ENCODE measurements around the gene FDX2.

Gene FDX2

DNA sequence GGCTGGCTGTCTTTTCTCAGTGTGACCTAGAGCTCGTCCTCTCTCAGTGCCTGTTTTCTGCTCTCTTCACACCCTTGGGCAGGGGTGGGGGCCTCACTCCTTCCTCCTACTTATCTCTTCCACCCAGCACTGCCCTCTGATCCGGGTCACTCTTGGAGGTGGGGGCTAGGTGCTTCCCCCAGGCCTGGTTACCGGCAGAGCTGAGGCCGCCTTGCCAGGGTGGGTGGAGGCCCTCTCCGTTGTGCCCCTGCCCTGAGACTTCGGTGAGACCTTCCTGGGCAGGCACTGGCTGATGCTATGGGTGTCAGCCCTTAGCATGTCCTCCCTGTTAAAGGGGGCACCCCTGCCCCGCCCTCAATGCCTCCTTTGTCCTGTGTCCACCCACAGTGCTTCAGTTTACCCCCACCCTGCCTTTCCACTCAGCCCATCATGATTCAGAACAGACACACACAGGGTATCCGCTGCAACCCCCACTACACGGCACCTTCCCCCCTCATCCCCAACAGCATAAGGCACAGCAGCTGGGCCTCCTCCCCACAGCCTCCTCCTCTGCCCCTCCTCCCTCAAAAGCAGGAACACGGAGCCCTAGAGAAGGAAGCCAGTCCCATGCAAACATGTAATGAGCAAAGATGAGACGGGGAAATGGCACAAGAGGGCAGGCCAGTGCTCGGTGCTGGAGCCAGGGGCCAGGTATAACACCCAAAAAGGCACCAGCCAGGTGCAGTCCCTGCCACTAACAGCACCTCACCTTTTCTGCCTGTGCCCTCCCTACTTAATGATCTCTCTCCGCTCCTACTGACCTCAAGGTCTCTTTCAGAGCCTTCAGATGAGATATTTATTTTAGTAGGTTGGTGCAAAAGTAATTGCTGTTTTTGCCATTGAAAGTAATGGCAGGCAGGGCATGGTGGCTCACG lies 16.0 kb downstream of the FDX2 start:
- peak; percentile 94 for DNase-seq (ENCODE audit: low read depth)

DNA sequence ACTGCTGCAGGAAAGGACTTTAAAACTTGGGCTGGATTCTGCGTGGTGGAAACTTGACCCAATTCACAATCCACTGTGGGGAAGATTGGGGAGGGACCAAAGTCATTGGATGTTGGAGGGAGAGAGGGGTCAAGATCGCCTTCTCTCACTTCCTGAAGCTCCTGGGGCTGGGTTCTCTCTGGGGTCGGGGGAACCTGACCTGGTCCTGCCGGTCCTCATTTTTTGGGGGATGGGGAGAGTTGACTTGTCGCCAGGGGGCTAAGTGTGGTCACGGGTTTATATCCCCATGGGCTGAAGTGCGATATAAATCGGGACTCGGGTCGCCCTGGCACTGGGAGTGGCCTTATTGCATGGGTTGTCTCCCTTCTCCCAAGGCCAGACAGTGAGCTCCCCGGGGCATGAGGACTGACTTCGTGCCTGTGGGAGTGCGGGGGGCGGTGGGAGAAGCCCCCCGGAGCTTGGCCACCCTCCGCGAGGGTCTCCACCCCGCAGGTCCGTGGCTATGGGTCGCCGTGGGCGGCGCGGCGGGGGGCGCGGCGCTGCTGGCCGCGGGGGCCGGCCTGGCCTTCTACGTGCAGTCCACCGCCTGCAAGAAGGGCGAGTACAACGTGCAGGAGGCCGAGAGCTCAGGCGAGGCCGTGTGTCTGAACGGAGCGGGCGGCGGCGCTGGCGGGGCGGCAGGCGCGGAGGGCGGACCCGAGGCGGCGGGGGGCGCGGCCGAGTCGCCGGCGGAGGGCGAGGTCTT lies 19.8 kb downstream of the FDX2 start:
- DNase-seq (ENCODE audit: low read depth): no peak

DNA sequence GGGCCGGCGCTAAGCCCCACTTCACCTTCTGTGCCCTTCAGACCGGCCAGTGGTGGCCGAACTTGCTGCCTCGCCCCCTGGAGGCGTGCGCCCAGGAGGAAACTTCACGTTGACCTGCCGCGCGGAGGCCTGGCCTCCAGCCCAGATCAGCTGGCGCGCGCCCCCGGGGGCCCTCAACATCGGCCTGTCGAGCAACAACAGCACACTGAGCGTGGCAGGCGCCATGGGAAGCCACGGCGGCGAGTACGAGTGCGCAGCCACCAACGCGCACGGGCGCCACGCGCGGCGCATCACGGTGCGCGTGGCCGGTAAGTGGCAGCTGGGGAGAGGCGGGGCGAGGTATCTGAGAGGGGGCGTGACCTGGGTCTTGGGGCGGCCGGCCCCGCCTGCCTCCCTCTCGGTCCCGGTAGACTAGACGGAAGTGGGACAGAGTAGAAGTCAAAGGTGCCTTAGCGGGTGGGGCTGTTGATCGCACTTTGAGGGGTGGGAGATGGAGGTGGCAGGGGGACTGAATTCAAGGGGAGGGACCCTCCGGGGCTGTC lies 20.4 kb downstream of the FDX2 start:
- DNase-seq (ENCODE audit: low read depth): no peak

DNA sequence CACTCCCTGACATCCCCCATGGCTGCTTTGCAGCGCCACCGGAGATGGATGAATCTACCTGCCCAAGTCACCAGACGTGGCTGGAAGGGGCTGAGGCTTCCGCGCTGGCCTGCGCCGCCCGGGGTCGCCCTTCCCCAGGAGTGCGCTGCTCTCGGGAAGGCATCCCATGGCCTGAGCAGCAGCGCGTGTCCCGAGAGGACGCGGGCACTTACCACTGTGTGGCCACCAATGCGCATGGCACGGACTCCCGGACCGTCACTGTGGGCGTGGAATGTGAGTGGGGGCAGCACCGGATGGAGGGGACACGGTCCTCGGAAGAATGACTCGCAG lies 21.5 kb downstream of the FDX2 start:
- DNase-seq (ENCODE audit: low read depth): no peak

DNA sequence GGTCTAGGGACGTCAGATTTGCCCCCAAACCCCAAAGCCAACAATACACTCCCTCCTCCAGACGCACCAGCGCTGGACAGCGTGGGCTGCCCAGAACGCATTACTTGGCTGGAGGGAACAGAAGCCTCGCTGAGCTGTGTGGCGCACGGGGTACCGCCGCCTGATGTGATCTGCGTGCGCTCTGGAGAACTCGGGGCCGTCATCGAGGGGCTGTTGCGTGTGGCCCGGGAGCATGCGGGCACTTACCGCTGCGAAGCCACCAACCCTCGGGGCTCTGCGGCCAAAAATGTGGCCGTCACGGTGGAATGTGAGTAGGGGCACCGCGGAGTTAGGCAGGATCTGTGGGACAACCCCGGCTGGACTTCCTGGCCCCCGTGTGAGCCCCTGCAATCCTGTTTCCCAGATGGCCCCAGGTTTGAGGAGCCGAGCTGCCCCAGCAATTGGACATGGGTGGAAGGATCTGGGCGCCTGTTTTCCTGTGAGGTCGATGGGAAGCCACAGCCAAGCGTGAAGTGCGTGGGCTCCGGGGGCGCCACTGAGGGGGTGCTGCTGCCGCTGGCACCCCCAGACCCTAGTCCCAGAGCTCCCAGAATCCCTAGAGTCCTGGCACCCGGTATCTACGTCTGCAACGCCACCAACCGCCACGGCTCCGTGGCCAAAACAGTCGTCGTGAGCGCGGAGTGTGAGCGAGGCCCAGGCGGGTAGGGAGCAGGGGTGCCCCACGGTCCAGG lies 22.0 kb downstream of the FDX2 start:
- no peak for DNase-seq (ENCODE audit: low read depth)

DNA sequence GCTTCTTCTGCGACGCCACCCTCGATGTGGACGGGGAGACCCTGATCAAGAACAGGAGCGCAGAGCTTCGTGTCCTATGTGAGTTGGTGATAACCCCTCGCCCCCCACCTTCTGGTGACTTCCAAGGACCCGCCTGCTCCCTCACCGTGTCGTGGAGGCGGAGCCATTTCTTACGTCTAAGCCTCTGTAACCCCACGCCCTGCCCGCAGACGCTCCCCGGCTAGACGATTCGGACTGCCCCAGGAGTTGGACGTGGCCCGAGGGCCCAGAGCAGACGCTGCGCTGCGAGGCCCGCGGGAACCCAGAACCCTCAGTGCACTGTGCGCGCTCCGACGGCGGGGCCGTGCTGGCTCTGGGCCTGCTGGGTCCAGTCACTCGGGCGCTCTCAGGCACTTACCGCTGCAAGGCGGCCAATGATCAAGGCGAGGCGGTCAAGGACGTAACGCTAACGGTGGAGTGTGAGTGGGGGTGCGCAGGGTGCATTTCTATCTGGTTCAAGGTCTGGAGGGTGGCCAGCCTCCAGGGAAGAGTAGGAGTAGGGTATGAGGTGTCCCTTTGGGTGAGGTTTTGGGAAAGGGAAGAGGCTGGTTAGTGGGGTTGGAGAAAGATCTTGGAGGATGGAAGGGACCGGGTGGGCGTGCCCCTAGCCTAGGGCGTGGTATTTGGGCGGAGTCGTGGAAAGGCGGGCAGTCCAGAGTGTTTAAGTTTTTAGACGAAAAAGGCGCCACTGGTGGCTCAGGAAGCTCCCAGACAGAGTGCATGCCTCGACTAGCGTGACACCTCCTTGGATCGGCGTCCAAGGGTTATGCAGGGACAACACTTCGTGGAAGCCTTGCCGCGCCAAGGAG lies 22.8 kb downstream of the FDX2 start:
- DNase-seq (ENCODE audit: low read depth): no peak

DNA sequence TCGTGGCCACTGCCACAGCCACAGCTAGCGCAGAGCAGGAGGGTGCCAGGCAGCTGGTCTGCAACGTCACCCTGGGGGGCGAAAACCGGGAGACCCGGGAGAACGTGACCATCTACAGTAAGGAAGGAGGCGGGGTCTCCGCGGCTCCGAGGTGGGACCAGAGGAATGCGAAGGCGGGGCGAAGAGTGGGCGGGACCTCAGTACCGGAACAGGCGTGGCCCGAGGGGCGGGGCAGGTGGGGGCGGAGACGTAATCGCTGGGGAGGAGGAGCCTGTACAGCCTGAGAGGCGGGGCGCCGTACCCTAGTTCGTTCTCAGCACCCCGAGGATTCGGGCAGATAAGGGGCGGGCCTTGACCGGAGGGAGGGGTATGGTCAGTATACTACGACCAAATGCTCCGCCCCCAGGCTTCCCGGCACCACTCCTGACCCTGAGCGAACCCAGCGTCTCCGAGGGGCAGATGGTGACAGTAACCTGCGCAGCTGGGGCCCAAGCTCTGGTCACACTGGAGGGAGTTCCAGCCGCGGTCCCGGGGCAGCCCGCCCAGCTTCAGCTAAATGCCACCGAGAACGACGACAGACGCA lies 23.5 kb downstream of the FDX2 start:
- peak; percentile 88 for DNase-seq (ENCODE audit: low read depth)

DNA sequence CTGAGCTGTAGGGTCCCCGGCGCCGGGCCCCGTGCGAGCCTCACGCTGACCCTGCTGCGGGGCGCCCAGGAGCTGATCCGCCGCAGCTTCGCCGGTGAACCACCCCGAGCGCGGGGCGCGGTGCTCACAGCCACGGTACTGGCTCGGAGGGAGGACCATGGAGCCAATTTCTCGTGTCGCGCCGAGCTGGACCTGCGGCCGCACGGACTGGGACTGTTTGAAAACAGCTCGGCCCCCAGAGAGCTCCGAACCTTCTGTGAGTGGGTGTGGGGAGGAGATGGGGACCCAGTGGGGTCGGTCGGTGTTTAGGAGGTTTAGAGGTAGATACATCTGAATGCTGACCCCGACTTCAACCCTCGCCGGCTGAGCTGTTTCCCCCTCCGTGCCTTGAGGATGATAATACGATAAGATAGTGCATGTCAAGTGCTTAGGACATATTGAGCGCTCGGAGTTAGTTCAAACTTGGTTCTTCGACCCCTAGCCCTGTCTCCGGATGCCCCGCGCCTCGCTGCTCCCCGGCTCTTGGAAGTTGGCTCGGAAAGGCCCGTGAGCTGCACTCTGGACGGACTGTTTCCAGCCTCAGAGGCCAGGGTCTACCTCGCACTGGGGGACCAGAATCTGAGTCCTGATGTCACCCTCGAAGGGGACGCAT lies 24.1 kb downstream of the FDX2 start:
- DNase-seq (ENCODE audit: low read depth): no peak

DNA sequence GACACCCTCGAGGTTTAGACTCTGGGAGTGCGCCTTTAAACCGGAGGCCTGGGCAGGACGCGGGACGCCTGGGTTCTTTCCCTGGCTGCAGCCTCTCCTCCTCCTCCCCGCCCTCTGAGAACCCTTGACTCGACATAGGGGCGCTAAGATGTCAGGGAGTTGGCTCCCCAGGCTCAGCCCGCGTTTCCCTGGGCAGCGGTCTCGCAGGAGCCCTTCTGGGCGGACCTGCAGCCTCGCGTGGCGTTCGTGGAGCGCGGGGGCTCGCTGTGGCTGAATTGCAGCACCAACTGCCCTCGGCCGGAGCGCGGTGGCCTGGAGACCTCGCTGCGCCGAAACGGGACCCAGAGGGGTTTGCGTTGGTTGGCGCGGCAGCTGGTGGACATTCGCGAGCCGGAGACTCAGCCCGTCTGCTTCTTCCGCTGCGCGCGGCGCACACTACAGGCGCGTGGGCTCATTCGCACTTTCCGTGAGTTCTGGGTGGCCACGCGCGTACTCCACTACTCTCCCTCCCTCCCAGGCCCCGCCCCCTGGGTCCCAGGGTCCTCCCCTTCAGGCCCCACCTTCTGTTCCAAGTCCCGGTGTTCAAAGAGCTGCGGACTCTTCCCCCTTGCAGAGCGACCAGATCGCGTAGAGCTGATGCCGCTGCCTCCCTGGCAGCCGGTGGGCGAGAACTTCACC lies 24.8 kb downstream of the FDX2 start:
- DNase-seq (ENCODE audit: low read depth): peak; percentile 84

DNA sequence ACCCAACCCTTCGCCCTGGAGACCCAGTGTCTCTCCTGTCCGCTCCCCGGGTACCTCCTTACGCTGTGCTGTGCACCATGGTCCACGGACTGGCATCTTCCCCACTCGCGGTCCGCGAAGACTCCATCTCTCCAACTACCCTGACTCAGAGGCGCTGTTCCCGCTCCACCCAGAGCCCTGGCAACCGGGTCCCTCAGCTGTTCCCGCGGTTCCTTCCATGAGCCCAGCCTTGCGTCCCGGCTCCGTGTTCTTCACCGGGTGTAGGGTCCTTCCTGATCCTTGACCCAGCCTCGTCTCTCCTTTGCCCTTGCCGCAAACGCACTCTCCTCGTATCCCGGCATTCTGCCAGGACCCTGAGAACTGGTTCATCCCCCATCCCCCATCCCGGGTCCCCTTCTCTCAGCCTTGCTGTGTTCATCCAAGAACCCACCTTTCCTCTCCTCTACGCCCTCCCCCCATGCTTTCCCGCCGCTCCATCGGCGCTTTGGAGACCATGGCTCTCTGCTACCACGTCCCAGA lies 25.4 kb downstream of the FDX2 start:
- DNase-seq (ENCODE audit: low read depth): no peak

DNA sequence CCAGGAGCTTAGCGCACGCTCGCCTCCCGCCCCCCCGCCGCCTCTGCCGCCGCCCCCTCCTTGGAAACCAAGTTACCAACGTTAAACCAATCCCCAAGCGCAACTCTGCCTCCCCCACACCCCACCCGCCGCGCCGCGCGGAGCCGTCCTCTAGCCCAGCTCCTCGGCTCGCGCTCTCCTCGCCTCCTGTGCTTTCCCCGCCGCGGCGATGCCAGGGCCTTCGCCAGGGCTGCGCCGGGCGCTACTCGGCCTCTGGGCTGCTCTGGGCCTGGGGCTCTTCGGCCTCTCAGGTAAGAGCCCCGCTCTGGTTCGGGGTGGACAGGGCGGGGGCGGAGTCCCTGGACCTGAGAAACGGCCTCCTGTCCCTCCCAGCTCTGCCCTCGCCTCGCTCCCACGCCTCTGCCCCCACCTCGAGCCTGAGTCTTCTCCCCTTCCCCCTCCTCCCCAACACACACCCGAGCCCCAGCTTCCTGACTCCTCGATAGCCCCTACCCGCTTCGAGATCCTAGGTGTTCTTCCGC lies 25.9 kb downstream of the FDX2 start, which contains the start of gene ICAM5:
TSS of gene ICAM5 (plus strand) at position 117 of the 521 bp plus-strand sequence. CDS start at position 209, 92 bp downstream.
- DNase-seq (ENCODE audit: low read depth): no peak

DNA sequence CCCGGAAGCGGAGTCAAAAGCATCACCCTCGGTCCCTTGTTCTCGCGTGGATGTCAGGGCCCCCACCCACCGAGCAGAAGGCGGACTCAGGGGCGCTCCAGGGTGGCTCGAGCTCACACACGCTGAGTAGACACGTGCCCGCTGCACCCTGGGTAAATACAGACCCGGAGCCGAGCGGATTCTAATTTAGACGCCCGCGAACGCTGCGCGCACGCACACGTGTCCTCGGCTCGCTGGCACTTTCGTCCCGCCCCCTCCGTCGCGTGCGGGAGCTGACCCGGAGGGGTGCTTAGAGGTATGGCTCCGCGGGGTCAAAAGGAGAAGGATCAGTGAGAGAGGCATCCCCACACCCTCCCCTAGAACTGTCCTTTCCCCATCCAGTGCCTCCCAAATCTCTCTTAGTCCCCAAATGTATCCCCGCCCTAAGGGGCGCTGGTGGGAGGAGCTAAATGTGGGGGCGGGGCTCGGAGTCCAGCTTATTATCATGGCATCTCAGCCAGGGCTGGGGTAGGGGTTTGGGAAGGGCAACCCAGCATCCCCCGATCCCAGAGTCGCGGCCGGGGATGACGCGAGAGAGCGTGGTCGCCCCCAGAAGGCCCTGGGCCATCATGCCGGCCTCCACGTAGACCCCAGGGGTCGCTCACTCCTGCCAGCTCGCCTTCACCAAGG lies 26.5 kb downstream of the FDX2 start:
- peak; percentile 87 for DNase-seq (ENCODE audit: low read depth)

DNA sequence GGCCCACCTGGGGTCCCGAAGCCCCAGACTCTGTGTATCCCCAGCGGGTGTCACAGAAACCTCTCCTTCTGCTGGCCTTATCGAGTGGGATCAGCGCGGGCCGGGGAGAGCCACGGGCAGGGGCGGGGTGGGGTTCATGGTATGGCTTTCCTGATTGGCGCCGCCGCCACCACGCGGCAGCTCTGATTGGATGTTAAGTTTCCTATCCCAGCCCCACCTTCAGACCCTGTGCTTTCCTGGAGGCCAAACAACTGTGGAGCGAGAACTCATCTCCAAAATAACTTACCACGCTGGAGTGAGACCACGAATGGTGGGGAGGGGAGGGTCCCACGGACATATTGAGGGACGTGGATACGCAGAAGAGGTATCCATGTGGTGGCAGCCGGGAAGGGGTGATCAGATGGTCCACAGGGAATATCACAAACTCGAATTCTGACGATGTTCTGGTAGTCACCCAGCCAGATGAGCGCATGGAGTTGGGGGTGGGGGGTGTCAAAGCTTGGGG lies 27.1 kb downstream of the FDX2 start:
- peak; percentile 74 for DNase-seq (ENCODE audit: low read depth)

DNA sequence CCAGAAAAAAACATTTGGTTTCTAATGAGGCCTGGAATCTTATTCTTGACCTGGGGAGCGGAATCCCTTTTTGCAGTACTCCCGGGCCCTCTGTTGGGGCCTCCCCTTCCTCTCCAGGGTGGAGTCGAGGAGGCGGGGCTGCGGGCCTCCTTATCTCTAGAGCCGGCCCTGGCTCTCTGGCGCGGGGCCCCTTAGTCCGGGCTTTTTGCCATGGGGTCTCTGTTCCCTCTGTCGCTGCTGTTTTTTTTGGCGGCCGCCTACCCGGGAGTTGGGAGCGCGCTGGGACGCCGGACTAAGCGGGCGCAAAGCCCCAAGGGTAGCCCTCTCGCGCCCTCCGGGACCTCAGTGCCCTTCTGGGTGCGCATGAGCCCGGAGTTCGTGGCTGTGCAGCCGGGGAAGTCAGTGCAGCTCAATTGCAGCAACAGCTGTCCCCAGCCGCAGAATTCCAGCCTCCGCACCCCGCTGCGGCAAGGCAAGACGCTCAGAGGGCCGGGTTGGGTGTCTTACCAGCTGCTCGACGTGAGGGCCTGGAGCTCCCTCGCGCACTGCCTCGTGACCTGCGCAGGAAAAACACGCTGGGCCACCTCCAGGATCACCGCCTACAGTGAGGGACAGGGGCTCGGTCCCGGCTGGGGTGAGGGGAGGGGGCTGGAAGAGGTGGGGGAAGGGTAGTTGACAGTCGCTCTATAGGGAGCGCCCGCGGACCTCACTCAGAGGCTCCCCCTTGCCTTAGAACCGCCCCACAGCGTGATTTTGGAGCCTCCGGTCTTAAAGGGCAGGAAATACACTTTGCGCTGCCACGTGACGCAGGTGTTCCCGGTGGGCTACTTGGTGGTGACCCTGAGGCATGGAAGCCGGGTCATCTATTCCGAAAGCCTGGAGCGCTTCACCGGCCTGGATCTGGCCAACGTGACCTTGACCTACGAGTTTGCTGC lies 28.7 kb downstream of the FDX2 start, which contains the start of gene ICAM4:
TSS of gene ICAM4 (plus strand) at position 153 of the 935 bp plus-strand sequence. CDS start at position 211, 58 bp downstream.
- peak; percentile 68 for DNase-seq (ENCODE audit: low read depth)

DNA sequence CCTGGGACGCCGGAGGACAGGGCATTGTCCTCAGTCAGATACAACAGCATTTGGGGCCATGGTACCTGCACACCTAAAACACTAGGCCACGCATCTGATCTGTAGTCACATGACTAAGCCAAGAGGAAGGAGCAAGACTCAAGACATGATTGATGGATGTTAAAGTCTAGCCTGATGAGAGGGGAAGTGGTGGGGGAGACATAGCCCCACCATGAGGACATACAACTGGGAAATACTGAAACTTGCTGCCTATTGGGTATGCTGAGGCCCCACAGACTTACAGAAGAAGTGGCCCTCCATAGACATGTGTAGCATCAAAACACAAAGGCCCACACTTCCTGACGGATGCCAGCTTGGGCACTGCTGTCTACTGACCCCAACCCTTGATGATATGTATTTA lies 30.4 kb downstream of the FDX2 start:
- DNase-seq (ENCODE audit: low read depth): no peak

DNA sequence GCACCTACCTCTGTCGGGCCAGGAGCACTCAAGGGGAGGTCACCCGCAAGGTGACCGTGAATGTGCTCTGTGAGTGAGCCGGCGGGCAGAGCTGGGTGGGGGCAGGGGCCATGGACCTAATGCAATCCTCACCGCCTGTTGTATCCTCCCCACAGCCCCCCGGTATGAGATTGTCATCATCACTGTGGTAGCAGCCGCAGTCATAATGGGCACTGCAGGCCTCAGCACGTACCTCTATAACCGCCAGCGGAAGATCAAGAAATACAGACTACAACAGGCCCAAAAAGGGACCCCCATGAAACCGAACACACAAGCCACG lies 30.9 kb downstream of the FDX2 start:
- DNase-seq (ENCODE audit: low read depth): no peak
